Measurements from ENCODE around the gene PROCA1.

Gene PROCA1

DNA sequence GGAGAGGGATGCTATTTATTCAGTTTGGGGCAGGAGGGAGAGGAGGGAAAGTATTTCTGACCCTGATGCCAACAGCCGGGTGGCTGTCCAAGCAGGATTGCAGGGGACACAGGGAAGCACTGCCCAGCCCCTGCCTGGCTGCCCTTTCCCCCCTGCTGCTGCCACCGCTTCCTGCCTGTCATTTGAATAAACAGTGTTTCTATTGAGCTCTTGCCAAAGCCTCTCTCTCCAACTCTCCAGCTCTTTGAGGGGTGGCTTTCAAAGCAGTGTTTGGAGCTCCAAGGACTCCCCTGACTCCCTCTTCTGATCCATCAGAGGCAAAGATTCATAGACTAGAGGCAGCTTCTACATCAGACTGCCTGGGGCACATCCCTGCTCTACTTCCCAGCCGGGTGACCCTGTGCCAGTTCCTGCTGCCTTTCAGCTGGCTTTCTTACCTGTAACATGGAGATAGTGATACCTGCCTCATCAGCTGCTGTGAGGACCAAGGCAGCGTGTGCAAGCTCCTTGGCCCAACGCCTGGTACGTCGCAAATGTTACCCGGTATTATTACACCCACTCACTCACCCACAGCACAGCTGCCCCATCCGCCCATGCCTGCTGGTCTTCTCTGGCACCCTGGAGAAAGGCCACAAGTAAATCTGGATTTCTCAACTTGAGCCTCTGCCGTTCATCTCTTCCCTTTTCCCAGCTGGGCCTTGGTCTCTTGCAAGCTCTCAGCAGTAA, 9.5 kb downstream of the PROCA1 start:
- Mint-ChIP-seq H3K9me3 (no peaks in the 10 kb centered on the region), H3K4me1 (peaks cover 1% of the 10 kb centered on the region), H3K4me3 (no peak overlapping the region), H3K27me3 (ENCODE audit: low read depth) (no peaks in the 10 kb centered on the region), H3K27ac (peak overlapping the region; percentile 10 to 64 (median 42)), H3K36me3 (ENCODE audit: low read depth) (peaks cover 55% of the 10 kb centered on the region)
- TF ChIP-seq, protein P1, sequence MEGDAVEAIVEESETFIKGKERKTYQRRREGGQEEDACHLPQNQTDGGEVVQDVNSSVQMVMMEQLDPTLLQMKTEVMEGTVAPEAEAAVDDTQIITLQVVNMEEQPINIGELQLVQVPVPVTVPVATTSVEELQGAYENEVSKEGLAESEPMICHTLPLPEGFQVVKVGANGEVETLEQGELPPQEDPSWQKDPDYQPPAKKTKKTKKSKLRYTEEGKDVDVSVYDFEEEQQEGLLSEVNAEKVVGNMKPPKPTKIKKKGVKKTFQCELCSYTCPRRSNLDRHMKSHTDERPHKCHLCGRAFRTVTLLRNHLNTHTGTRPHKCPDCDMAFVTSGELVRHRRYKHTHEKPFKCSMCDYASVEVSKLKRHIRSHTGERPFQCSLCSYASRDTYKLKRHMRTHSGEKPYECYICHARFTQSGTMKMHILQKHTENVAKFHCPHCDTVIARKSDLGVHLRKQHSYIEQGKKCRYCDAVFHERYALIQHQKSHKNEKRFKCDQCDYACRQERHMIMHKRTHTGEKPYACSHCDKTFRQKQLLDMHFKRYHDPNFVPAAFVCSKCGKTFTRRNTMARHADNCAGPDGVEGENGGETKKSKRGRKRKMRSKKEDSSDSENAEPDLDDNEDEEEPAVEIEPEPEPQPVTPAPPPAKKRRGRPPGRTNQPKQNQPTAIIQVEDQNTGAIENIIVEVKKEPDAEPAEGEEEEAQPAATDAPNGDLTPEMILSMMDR (IDR thresholded peaks at IDR 0.05; ENCODE audit: unreplicated experiment in 3 of 3), result no peak

DNA sequence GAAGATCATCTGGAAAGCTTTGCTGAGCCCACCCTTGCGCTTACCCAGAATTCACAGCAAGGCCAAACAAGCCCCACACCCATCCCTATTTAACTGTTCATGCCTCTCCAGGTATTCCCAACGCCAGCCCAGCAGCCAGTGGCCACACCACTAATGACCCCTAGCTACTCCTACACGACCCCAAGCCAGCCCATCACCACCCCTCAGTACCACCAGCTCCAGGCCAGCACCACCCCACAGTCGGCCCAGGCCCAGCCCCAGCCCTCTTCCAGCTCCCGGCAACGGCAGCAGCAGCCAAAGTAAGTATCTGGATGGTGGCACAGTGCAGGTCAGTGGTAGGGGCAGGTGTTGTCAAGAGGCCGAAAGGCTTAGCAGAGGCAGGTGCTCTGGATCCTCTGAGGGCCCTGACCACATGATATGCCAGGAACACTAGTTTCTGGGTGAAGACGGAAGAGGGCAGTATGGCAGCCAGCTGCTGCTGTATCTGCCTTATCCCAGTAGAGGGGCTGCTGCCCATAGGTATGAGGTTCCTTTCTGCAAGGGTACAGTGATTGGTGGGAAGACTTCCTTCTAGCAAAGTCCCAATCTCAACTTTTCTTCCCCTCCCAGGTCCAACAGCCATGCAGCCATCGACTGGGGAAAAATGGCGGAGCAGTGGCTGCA, 10.7 kb downstream of the PROCA1 start:
- Mint-ChIP-seq H3K4me1 (no peaks in the 10 kb centered on the region), H3K9me3 (no peaks in the 10 kb centered on the region), H3K27ac (no peak overlapping the region), H3K4me3 (no peak overlapping the region), H3K36me3 (ENCODE audit: low read depth) (peaks cover 65% of the 10 kb centered on the region), H3K27me3 (ENCODE audit: low read depth) (no peaks in the 10 kb centered on the region)
- TF ChIP-seq, protein P1 (IDR thresholded peaks at IDR 0.05; ENCODE audit: unreplicated experiment in 3 of 3), result no peak

DNA sequence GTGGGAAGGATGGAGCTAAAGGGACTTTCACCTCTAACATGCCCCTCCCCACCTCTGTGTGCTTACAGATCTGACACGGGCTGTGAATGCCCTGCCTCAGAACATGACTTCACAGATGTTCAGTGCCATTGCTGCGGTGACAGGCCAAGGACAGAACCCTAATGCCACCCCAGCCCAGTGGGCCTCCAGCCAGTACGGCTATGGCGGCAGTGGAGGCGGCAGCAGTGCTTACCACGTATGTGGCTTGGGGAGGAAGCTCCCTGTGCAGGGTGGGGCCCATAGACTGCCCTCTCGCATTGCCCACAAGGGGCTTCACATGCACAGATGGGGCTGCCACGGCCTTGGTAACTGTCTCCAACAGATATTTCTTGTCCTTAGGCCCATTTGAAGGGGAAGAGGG, 11.4 kb downstream of the PROCA1 start:
- H3K9me3 Mint-ChIP-seq, result no peaks in the 10 kb centered on the region
- no peaks in the 10 kb centered on the region for H3K27me3 Mint-ChIP-seq (ENCODE audit: low read depth)
- H3K36me3 Mint-ChIP-seq (ENCODE audit: low read depth), result peaks cover 70% of the 10 kb centered on the region
- no peak overlapping the region for H3K4me3 Mint-ChIP-seq
- TF ChIP-seq, protein P1 (IDR thresholded peaks at IDR 0.05; ENCODE audit: unreplicated experiment in 3 of 3), result no peak
- no peak overlapping the region for H3K27ac Mint-ChIP-seq
- no peaks in the 10 kb centered on the region for H3K4me1 Mint-ChIP-seq

DNA sequence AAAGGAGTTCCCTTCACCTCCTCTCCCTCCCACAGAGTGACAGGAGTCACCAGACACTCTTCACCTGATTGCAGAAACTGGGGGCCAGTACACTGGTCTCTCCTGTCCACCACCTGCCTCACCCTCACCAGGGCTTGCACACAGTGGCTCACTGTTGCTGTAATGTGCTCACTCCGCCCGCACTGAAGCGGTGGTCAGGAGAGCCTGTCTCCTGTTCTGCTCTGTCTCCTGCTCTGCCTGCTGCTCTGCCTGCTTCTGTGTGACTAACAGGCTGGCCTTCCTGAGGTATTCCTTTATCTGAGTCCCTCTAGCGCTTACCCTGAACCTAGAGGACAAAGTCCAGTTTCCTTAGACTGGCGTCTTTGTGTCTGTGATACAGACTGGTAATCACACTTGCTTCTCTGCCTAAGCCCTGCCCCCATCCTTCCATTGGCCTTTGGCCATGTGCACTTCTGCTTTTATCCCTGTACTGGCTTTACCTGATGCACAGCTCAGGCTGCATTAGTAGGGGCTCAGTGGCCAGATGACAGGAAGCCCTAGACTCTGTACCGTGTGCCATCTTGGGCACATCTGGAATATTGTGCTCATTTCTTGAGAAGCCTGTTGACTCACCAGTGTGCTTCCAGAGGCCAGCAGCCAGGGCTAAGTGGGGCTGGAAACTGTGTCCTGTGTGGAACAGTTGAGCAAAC, 13.3 kb downstream of the PROCA1 start:
- H3K4me3 Mint-ChIP-seq, result peak overlapping the region in 2 of 3 experiments; percentile 0 to 34
- H3K4me1 Mint-ChIP-seq, result no peaks in the 10 kb centered on the region
- H3K27me3 Mint-ChIP-seq (ENCODE audit: low read depth), result no peaks in the 10 kb centered on the region
- TF ChIP-seq, protein P1 (IDR thresholded peaks at IDR 0.05; ENCODE audit: unreplicated experiment in 3 of 3), result no peak
- no peaks in the 10 kb centered on the region for H3K9me3 Mint-ChIP-seq
- peaks cover 81% of the 10 kb centered on the region for H3K36me3 Mint-ChIP-seq (ENCODE audit: low read depth)
- H3K27ac Mint-ChIP-seq, result peak overlapping the region; percentile 90 to 99 (median 94)

DNA sequence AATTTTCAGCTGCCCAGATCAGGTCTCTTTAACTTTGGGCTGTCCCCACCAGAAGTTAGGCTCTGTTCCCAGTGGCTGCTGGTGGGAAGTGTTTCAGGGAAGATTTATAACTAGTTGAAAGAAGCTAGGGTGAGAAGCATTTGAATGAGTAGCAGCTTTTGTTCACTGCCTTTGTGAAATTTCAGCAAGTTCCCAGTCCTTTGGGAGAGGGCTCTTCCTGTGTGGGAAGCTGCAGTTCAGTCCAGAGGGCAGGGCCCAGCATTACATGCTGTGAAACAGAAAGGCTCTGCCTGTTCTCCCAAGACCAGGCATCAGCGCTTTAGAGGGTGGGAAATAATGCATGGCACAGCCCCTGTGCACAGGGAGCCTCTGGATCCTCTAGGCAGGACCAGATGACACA, 17.8 kb downstream of the PROCA1 start:
- H3K27me3 Mint-ChIP-seq (ENCODE audit: low read depth), result no peaks in the 10 kb centered on the region
- H3K4me1 Mint-ChIP-seq, result no peaks in the 10 kb centered on the region
- H3K4me3 Mint-ChIP-seq, result no peak overlapping the region
- H3K36me3 Mint-ChIP-seq (ENCODE audit: low read depth), result peaks cover 82% of the 10 kb centered on the region
- no peaks in the 10 kb centered on the region for H3K9me3 Mint-ChIP-seq
- TF ChIP-seq, protein P1 (IDR thresholded peaks at IDR 0.05; ENCODE audit: unreplicated experiment in 3 of 3), result no peak
- no peak overlapping the region for H3K27ac Mint-ChIP-seq
